Left kidney (tissue), 2 donors: ENCODE measurements around the gene TIAM2. TPM values are rescaled to one million over a fixed set of nuclear protein-coding genes. Genes with fewer than 3 reads are reported as not detected.
"Not testable (repeated sequence)": the region's sequence is repeated elsewhere in the genome, so short reads cannot be mapped to it uniquely, and the experiment has no call there.

ENCODE experiments used
- DNase-seq: peaks from one replicate; pipeline ENCODE4 v3.0.0-alpha.2; 2013
- polyA plus RNA-seq: library from polyadenylated mRNA; unstranded; fragments of 120-200 nt; gene quantifications from one replicate; pipeline ENCODE4 v1.2.1, GENCODE V29; 2013; ENCODE audit not compliant: insufficient read length

TIAM2 gene
- polyA plus RNA-seq, 1 donor: 24.0 TPM

DNA sequence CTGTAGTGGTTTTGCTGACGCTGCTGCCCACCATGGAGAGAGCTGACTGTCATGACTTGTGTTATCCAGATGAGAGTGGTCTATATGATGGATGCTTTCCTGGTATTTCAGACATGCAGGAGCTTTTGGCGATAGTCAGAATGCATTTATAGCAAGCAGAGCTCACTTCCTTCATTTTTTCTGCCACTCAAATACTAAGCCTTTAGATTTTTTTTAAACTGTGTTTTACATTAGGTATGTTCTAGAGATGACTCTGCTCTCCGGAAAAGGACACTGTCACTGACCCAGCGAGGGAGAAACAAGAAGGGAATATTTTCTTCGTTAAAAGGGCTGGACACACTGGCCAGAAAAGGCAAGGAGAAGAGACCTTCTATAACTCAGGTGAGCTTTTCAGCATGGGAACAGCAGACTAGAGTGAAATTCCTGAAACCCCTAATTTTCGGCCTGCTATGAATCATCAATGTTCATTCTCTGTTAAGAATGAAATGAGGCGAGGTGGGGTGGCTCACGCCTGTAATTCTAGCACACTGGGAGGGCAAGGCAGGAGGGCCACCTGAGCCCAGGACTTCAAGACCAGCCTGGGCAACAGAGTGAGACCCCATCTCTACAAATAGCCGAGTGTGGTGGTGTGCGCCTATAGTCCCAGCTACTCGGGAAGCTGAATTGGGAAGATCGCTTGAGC lies 170.1 kb downstream of the TIAM2 start:
- no peak for DNase-seq

DNA sequence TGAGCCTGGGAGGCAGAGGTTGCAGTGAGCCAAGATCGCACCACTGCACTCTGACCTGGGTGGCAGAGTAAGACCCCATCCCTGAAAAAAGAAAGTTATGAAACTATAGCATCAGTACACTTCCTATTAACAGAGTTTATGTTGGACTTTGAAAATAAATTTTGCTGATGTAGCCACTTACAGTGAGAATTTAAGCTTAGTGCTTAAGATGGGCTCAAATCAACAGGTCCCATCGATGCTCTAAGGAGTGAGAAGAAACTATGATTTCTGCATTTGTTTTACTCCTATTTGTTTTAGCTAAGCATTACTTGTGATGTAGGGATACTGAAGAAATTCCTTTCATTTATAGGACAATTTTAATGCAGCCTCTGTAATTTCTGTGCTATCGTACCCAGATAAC lies 175.4 kb downstream of the TIAM2 start:
- DNase-seq: no peak

DNA sequence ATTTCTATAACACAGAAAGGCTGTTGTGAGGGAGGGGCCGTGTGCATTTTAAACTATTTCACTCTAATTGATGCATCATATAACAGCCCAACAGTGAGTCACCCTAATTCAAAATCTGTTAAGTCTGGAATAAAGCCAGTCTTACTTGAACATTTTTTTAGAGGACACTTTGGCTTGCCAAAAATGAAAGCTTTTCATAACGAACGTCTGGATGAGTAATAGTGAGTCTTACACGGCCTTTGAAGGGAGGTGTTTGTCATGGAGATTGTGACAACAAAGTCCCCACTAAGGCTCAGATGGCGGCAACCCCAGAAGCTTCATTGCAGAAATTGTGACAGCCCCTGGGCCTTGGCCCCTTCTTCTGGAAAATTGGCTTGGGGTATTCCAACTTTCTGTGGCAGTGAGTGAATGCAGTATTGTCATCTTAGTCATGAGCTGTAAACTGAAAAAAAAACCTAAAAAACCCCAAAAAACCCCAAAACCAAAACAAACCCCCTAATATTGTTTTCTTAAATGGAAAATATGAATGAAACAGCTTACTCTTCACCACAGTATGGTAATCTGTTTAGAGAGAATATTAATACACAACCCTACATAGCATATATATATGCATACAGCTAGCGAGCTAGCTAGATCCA lies 176.1 kb downstream of the TIAM2 start:
- no peak for DNase-seq

DNA sequence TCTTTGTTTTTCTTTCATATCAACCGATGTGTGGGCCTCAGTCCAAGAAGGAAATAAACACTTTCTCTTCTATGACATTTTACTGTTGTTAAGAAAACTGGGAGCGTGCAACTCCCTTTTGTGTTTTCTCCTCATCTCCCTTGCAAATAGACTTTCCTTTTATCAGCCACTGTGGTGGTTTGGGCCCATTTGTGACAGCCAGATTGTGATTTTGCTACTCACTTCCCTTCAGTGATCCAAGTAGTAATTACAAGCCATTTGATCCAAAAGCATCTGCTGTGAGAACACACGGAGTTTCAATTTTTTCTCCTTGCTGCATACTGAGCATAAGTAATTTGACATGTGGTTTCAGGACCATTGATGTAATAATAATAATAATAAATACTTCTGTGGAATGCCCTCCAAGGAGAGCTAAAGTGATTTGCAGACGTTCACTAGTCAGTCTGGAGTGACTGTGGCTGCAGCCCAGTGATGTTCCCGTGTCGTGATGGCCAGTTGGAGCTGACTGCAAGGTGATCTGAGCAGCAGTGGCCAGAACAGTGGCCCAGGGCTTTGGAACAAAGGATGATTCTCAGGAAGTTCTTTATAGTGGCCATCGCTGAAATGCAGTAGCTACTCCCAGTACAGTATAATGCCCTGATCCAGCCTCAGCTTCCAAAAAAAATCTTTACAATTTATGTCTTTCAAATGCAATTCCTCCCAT lies 176.8 kb downstream of the TIAM2 start:
- no peak for DNase-seq

DNA sequence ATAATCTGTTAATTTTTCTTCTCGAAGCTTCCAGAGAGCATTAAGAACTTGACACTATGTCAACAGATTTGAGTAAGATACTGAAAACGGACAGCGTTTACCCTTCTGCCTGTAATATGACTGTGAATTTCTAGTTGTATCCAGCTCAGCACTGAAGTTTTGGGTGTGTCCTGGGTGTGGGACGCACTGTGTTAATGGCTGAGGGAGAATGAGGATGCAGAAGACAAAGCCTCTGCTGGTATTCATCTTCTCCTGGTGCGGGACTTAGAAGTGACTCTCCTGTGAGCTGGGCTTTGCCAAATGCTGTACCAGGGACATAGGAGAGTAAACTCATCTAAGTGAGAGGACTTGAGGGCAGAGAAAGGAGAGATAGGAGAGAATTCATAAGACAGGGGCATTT lies 178.4 kb downstream of the TIAM2 start:
- no peak for DNase-seq

DNA sequence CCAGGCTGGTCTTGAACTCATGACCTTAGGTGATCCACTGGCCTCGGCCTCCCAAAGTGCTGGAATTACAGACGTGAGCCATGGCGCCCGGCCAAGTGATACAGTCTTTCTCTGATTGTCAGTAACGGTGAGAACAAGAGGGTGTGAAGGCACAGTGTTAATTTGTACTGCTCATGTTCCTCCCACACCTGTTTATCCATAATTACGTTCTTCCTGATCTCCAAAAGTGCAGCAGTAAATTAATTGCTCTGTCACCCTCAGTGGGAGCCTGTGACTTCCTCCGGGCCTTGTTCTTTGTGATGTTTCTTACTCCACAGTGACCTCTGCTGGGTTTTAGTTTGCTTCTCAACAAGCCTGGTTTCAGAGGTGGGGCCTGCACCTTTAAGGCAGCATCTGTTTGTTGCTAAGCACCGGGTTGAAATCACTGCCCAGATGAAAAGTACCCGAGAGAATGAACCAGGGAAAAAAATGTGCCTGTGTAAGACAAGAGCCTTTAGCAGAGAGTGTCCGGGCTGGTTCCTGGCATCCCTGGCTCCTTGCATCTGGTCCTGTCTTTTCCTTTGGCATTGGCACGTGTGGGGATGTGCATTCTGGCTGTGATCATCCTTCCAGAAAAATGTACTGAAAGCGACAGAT lies 179.6 kb downstream of the TIAM2 start:
- DNase-seq: peak; percentile 90

DNA sequence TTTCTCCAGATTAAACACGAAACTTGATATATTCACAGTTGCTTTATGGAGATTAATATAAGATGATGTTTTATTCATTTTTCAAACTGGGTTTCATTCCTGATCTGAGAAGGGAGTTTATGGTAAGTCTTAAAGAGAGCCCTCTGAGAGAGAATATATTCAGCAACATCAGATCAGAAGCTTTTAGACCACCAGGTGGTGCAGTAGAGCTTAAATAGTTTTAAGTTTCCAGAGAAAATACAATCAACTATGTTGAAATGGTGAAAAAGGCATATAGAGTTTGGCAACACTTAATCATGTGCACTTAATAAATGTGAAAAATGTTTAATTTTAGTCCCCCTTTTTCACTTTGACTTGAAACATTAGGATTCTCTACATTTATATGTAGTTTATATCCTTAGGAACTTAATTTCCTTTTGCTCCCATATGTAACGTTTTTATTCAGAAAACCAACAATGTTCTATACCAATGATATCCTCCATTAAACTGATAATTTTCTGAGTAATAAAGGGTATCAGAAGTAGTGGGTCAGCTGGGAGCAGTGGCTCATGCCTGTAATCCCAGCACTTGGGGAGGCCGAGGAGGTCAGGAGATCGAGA lies 182.3 kb downstream of the TIAM2 start:
- DNase-seq: peak; percentile 78

DNA sequence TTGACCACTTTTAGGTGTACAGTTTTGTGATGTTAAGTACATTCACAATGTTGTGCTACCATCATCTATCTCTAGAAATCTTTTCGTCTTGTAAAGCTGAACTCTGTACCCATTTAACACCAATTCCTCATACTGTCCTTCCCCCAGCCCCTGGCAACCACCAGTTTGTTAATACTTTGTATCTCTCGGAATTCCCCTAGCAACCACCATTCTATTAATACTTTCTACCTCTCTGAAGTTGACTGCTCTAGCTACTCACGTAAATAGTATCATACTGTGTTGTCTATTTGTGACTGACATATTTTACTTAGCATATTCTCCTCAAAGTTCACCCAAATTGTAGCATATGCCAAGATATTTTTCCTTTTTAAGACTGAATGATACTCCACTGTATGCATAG lies 186.4 kb downstream of the TIAM2 start:
- no peak for DNase-seq

DNA sequence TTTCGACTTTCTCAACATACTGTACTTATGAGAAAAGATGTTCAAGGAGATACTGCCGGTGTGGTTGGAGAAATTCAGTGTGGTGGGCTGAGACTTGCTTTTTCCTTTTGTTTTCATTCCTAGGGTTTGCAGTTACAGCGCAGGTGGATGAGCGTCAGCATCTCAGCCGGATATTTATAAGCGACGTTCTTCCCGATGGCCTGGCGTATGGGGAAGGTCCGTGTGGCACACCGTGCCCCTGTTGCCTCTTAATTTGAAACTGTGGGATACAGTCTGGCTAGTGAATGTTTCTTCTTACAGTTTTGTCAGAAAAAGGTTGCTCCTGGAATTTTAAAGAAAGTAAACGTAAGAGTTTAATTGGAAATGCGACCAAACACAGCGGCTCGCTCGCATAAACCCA lies 187.0 kb downstream of the TIAM2 start:
- no peak for DNase-seq

DNA sequence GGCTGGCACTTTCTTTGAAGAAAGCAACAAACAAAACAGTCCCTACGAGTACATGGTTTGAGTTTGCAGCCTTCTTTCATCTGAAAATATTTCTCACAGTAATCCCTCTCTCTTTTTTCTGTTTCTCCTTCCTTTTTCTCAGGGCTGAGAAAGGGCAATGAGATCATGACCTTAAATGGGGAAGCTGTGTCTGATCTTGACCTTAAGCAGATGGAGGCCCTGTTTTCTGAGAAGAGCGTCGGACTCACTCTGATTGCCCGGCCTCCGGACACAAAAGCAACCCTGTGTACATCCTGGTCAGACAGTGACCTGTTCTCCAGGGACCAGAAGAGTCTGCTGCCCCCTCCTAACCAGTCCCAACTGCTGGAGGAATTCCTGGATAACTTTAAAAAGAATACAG lies 188.0 kb downstream of the TIAM2 start:
- DNase-seq: no peak

DNA sequence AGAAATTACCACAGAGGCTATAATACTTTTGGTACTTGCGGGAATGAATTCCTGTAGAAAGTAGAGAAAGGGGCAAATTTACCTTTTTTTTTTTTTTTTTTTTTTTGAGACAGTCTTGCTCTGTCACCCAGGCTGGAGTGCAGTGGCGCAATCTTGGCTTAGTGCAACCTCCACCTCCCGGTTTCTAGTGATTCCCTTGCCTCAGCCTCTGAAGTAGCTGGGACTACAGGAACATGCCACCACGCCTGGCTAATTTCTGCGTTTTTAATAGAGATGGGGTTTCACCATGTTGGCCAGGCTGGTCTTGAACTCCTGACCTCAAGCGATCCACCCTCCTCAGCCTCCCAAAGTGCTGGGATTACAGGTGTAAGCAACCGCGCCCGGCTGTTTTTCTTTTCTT lies 189.9 kb downstream of the TIAM2 start:
- not testable (repeated sequence) for DNase-seq

DNA sequence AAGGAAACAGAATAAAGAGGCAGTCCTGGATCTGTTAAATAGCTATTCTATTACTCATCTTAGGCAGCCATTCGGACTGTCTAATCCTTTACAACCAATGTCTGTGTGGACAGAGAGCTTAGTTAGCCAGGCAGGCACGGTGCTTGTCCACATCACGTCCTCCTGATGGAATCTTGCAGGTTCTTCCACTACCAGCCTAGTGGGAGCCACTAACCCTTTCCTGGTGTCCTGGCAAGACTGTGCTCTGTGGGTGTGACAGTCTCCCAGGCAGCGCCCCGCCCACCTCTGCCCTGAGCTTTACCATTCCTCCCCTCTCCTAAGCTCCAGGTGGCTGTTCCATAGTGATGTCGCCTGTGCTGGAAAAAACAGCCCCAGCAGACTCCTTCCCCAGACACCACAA lies 190.4 kb downstream of the TIAM2 start:
- no peak for DNase-seq

DNA sequence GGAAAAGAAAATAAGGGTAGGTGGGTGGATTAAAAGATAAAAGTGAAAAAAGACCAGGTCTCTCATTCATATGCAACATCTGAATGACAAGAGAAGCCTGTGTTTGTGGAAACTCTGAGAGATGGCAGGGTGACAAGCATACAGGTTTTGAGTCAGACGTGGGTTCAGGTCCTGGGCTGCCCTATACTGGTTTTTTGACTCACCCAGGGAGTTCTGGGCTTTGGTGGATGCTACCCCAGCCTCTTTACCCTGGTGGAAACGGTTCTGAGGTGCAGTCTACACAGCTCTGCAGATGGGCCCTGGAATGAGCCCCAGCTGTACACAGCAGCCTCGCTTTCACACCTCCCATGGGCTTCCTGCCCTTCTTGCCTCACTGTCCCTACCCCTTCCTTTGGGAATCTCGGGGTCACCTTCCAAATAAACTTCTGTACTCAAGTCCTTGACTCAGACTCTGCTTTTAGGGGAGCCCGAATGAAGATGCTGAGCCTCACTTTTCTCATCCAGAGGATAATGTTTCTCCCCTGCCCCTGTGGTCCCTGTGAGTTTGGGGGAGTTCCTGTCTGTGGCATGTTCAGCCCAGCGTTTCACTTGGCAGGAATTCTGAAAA lies 191.0 kb downstream of the TIAM2 start:
- no peak for DNase-seq

DNA sequence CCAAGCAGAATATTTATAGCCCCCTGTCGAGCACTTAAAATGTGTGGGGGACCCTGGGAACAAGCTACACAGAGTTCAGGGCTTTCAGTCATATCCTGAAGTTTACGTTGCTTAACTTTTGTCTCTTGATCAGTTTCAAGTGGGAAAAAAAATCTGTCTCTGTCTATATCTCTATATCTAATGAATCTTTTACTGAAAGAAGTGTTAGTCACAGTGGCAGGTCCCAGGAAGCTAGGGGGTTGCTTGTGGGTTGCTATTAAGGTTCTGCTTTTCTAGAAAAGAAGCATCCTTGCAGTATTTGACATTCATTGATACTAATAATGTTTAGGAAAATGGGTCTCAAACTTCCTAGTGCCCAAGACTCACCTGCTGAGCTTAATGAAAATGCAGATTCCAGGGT lies 192.0 kb downstream of the TIAM2 start:
- DNase-seq: no peak

DNA sequence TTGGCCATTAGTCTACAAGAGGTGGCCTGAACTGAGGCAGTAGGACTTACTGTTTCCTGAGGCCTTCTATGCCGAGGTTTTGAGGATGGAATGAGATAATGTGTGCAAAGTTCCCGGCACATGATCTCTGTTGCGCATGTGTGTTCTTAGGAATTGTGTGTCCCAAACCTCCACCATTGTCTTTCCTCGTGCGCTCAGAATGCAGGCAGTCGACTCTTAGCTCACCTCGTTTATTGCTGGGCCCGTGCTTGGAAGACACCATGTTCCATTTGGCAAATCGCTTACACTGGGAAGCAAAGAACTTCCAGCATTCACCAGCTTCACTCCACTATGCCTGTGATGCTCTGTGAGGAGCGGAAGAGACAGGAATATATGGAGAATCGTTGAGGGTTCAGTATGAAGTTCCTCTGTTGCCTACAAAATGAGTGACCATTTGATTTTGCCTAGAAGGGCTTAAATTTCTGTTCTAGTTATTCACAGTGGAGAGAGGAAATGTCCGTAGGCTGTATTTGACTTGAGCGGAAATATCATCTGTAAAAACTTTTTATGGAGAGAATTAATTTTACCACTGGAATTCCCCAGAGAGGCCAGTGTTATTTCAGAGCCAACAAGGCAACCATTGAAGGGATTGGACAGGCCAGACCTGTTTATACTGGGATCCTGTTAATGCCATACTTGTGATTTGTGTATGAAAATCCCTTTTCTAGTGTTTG lies 193.0 kb downstream of the TIAM2 start:
- DNase-seq: no peak

DNA sequence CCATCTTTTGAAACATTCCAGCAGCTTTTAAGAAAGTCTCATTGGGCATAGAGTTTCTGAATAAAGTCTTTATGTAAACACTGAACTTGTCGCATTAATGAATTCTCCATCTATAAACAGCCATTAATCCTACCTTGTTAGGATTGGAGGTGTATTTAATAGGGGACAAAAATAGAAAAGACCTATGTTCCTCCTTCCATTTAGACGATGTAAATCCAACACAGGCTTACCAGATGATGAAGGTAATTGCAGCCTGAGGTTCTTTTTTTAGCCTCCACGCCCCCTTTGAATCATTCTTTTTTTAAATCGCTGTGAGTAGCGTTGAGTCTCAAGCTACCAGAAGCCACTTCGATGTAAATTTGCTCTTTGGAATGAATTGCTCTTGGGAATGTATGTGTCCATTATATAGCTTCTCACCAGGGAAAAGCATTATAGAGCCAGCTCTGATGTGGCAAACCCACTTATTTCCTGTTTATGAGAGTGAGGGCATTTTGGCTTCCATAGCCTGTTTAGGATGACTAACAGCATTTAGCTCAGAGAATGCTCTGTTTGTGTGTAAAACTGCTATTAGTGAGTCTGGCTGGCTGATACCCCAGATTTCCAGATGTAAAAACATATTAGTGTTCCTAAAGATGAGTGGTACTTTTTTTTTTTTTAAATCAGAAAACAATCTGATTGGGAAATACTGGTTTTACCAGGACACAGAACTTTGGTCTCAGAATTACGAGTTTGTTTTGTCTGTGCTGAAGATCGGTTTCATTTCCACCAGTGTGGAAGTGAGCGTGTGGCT lies 193.8 kb downstream of the TIAM2 start:
- no peak for DNase-seq

DNA sequence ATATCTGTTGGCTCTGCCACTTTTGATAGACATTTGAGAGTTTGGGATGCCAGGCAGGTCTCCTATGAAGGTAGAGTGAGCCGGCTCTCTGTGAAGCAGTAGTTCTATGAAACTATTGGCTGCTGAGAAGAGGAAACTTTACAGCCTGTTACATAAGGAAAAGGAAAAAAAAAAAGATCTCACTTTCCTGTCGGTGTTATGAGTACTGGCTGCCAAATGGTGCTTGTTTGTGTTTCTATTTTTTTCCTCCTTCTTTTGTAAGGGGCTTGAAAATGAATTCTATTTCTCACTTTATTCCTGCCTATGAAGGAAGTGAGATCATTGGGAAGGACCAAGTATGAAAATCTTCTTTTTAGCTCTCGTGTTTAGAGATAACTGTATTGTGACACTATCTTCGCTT lies 195.6 kb downstream of the TIAM2 start:
- no peak for DNase-seq

DNA sequence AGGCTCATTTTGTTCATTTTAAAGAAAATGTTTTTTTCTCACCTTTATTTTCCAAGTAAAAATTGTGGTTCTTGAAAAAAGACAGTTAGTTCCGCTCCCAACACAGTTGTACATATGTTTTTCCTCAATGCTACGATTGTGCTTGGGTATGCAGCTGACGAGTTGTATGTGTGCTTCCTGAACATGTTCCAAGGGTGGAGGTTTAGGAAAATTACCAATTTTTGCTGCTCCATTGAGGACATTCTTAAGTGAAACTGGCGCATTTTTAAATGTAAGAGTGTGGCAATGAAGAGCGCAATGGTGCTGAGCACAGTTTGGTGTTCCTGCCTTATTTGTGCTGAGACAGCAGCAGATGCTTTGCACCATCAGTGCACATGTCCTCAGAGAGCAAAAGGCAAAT lies 198.4 kb downstream of the TIAM2 start:
- DNase-seq: no peak

DNA sequence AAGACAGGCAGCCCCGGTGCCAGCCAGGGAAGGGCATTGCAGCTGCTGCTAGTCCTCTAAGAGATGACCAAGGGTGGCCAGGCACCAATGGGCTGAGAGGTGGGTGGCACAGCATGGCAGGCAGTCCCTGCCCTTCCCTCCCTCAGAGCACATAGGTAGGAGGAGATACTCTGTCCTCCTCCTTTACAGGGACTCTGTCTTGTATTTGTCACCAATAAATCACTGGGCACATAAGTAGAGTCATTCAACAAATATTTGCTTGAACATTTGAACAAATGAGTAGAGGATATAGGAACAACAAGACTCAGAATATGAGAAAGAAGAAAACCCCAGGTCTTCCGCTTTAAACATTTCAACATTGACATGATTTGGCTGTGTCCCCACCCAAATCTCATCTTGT lies 199.3 kb downstream of the TIAM2 start:
- no peak for DNase-seq

DNA sequence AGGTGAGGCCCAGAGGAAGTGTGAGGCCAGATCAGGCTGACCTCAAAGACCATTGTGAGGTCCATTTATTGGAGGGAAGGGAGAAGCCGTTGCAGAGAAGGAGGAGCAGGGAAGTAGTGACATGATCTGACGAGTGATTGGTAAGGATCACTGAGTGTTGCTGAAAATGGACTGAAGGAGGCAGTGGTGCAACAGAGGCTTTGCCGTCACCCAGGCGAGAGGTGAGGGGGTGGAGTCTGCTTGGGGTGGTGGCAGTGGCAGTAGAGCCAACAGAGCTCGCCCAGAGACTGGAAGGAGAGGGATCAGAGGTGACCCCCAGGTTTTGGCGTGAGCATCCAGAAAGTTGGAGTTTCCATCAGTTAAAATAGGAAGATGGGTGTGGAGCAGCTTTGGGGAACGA lies 200.8 kb downstream of the TIAM2 start:
- DNase-seq: no peak

DNA sequence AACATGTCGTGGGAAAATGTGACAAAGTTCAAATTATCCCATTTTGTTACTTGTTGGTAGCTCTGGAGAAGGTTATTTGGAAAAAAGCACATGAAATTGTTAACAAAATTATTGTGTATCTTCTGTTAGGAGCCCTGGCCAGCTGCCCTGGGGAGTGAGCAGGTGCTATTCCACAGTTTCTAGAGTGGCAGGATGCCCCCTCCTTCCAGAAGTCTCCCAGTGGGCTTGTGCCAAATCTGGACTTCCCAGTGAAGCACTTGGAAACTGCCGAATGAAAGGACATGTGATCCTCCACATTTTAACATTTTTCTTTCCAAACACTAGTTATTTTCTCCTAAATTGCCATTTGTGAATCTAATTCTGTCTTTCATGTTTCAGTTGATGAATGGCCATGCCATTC lies 201.8 kb downstream of the TIAM2 start:
- no peak for DNase-seq
